Activated effector memory CD4-positive, alpha-beta T cell treated with Interleukin-2 at 50 U/mL for 16 hours (primary cell): ENCODE data around the gene MMP14.
"Not testable (repeated sequence)": the region's sequence is repeated elsewhere in the genome, so short reads cannot be mapped to it uniquely, and the experiment has no call there.

ENCODE experiments used
- DNase-seq: peaks from one replicate; pipeline ENCODE4 v3.0.0-alpha.2; 2020

MMP14 gene

GRCh38 chr14:22836301-22837113 lies at the start of gene MMP14:
Gene MMP14 (plus strand): TSS chr14:22836585. CDS start chr14:22836818, 233 bp downstream.
- no peak for DNase-seq

GRCh38 chr14:22786685-22787084 lies 49.7 kb upstream of the MMP14 start:
- DNase-seq, result no peak

- no peak for DNase-seq
These were observed 45.1 kb upstream of the MMP14 start for GRCh38 chr14:22791301-22791700.

- no peak for DNase-seq
These were observed 44.2 kb upstream of the MMP14 start for GRCh38 chr14:22792158-22792557.

- DNase-seq, result not testable (repeated sequence)
These were observed 42.8 kb upstream of the MMP14 start for GRCh38 chr14:22793550-22793949.

- DNase-seq, result no peak
These were observed 42.4 kb upstream of the MMP14 start for GRCh38 chr14:22793976-22794375.

- DNase-seq, result no peak
These were observed 41.8 kb upstream of the MMP14 start for GRCh38 chr14:22794551-22794951.

- no peak for DNase-seq
These were observed 40.2 kb upstream of the MMP14 start for GRCh38 chr14:22796087-22796707.

GRCh38 chr14:22797017-22797917 lies 39.1 kb upstream of the MMP14 start:
- no peak for DNase-seq

- no peak for DNase-seq
These were observed 37.9 kb upstream of the MMP14 start for GRCh38 chr14:22798528-22798927.

- DNase-seq, result no peak
These were observed 36.0 kb upstream of the MMP14 start for GRCh38 chr14:22800346-22800745.

GRCh38 chr14:22801716-22802115 lies 34.7 kb upstream of the MMP14 start:
- DNase-seq, result no peak

GRCh38 chr14:22802860-22803686 lies 33.3 kb upstream of the MMP14 start:
- no peak for DNase-seq

GRCh38 chr14:22803687-22803974 lies 32.8 kb upstream of the MMP14 start:
- DNase-seq, result no peak

GRCh38 chr14:22805235-22805634 lies 31.1 kb upstream of the MMP14 start:
- DNase-seq, result not testable (repeated sequence)

GRCh38 chr14:22807432-22808087 lies 28.8 kb upstream of the MMP14 start:
- no peak for DNase-seq

- no peak for DNase-seq
These were observed 27.8 kb upstream of the MMP14 start for GRCh38 chr14:22808388-22809209.

GRCh38 chr14:22811722-22812121 lies 24.7 kb upstream of the MMP14 start:
- no peak for DNase-seq

- DNase-seq, result no peak
These were observed 23.6 kb upstream of the MMP14 start for GRCh38 chr14:22812744-22813143.

GRCh38 chr14:22813145-22813544 lies 23.2 kb upstream of the MMP14 start:
- no peak for DNase-seq

GRCh38 chr14:22814373-22814772 lies 22.0 kb upstream of the MMP14 start:
- no peak for DNase-seq
